Measurements from ENCODE around the gene MAP3K5.

MAP3K5 gene

DNA sequence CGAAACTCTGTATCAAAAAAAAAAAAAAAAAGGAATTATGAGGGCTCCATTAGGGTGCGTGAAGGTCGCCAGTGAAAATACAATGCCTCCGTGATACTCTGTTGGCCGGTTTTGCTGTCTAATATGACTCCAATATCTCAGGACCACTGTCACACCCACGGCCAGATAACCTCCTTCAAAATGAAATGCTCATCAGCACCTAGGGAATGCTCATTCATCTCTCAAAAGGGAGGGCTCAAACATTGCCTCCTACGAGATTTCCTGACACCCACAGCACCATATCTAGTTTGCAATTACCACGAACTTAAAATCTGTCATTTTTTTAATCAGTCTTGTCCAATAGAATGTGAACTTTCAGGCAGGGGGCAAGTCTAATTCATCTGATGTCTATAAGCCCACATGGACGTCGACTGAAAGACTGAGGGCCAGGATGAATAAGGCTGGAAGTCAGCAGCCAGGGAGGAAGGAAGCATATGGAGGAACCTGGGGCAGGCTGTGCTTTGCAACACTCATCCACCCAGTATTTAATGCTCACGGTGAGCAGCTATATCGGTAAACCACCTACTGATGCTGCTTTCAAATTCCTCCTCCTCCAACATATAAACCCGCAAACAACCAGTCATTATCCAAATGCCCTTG is 42.8 kb downstream of the MAP3K5 start:
- DNase-seq (ENCODE audit: low read depth) = no peak

DNA sequence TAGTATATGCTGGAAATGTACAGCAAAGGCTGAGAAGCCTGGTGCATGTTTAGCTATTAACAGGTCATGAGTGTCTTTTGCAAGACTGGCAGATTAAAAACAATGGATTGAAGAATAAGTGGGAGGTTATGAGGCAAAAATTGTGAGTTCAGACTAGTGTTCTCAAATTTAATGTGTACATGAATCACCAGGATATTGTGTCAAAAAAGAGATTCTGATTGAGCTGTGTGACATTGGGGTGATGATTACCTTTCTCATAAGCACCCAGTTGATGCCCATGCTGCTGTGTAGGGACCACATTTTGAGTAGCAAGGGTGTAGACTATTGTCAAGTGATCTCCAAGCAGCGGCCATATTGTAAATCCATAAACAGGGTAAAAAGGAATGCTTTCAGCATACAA is 44.8 kb downstream of the MAP3K5 start:
- no peak for DNase-seq (ENCODE audit: low read depth)

DNA sequence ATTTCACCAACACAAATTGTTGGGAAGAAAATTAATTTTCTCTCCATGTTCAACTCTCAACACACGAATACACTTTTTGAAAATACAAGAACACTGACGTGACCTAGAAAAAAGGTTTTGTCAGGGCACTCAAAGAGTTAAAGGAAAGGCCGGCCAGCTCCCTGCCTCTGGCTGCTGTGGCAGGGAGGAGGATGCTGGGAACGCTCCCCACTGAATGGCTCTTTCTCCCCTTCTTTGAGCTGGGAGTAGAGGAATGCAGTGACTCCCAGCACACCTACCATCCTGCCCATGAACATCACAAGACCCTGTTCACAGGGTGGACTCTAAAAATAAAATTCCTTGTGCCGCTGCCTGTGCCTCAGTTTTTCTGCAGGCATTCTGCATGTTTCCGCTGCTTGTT is 47.0 kb downstream of the MAP3K5 start:
- no peak for DNase-seq (ENCODE audit: low read depth)

- no peak for DNase-seq (ENCODE audit: low read depth)
Observed at GRCh38 chr6:136744889-136745288, 47.4 kb downstream of the MAP3K5 start.

GRCh38 chr6:136742125-136742524 is 50.2 kb downstream of the MAP3K5 start:
- DNase-seq (ENCODE audit: low read depth) = no peak

- DNase-seq (ENCODE audit: low read depth) = no peak
Observed at GRCh38 chr6:136740050-136740974, 52.0 kb downstream of the MAP3K5 start.

DNA sequence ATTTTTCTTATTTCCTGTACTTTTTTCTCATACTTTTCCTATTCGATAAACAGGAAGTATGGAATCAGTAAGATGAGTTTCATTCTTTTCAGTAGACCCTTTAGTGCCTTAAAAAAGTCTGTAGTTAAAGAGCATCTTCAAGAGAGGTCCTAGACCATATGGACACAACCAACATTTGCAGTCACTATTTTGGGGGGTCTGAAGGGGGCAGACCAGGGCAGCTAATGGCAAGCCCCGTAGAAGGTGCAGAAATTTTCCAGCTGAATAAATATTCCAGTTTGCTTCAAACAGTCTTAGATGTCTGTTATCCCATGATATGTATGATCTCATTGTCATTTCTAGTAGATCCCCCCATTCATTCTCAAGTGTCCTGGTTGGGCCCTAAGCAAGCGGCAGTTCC is 52.8 kb downstream of the MAP3K5 start:
- DNase-seq (ENCODE audit: low read depth) = no peak

DNA sequence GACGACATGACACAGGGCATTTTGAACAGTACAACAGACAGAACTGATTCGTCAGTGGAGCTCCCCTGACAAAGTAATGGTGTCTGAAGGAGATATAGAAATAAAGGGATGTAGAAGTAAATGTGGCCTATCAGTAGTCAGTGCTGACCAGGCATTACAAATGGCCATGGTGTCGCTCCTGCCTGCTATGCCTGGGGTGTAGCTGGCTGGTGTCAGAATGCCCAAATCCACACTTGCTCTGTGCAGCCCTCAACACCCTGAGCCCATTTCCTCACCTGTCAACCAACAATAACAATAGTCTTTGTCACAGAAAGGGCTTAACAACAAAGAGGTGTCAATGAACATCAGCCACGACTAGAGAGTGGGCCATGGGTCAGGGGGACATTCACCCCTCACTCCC is 53.2 kb downstream of the MAP3K5 start:
- no peak for DNase-seq (ENCODE audit: low read depth)

- DNase-seq (ENCODE audit: low read depth) = no peak
Observed at GRCh38 chr6:136738692-136739057, 53.6 kb downstream of the MAP3K5 start.

DNA sequence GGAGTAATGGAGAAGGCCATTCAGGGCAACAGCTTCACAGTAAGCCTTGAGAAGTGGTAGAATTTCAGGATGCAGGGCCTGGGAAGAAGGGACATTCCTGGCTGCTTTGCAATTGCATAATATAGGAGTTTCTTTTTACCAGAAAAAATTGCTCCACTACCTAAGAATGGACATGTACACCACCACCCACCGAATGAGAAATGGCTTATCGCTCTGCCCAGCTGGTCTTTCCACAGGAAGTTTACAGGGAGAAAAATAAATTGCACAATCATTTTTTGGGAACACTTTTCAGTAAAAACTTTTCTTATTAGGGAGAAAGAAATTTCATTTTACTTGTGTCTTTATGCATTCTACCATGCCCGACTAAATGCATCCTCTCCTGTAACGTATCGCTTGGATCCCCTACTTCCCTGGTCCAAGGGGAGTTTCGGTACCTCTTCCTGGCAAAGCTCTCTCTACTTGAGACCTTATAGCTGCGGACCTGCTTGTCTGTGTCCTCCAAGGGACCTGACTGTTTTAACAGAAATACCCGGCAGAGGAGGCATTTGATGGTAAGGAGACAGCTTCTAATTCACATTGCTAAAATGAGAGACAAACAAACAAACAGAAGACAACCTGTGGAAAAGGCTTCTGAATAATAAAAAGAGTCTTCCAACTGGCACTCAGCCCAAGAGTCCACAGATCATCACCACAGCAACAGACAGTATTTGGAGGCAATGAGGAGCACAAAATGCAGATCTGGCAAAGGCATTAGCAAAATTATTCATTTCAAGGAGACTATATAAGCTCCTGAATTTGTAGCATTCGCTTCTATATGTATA is 54.2 kb downstream of the MAP3K5 start:
- no peak for DNase-seq (ENCODE audit: low read depth)

DNA sequence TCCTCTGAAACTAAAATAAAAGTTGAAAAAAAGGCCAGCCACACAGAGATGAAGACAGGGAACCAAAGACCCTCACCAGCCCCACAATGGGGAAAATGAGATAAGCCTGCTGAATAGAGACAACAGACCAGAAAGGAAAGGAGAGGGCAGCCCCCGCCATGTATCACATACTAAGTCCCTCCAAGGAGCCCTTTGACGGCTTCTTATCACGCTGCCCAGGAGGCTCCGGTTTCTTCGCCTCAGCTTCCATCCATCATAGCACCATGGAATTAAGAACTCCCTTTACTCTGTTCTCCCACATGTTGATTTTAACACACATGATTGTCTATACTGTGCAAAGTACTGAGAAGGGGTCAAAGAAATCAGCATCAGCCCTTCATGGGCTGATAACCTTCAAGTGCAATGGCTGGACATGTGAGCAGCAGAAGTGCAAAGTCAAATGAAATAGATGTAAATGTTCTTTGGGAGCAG is 54.9 kb downstream of the MAP3K5 start:
- no peak for DNase-seq (ENCODE audit: low read depth)

- no peak for DNase-seq (ENCODE audit: low read depth)
Observed at GRCh38 chr6:136736281-136736960, 55.9 kb downstream of the MAP3K5 start.

GRCh38 chr6:136734977-136735376 is 57.3 kb downstream of the MAP3K5 start:
- DNase-seq (ENCODE audit: low read depth) = no peak

DNA sequence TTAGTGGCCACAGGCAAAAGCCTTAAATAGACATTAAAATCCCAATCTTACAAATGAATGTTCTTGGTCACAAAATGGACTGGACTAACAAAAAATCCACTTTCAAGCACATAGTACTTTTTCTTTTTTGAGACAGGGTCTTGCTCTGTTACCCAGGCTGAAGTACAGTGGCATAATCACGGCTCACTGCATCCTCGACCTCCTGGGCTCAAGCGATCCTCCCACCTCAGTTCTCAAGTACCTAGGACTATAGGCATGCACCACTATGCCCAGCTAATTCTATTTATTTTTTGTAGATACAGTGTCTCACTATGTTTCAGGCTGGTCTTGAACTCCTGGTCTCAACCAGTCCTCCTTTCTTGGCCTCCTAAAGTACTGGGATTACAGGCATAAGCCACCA is 59.4 kb downstream of the MAP3K5 start:
- no peak for DNase-seq (ENCODE audit: low read depth)

DNA sequence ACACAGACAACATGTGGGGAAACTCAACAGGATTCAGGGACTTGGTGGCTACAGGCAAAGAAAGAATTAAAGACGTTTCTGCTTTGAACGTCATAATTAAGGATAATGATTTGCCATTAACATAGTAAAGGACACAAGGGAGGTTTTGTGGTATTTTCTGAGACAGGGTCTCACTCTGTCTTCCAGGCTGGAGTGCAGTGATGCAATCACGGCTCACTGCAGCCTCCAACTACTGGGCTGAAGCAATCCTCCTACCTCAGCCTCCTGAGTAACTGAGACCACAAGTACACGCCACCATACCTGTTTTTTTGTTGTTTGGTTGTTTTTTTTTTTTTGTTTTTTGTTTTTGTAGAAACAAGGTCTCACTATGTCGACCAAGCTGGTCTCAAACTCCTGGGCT is 62.4 kb downstream of the MAP3K5 start:
- no peak for DNase-seq (ENCODE audit: low read depth)

GRCh38 chr6:136728976-136729515 is 63.2 kb downstream of the MAP3K5 start:
- no peak for DNase-seq (ENCODE audit: low read depth)

- DNase-seq (ENCODE audit: low read depth) = no peak
Observed at GRCh38 chr6:136728033-136728939, 64.0 kb downstream of the MAP3K5 start.

DNA sequence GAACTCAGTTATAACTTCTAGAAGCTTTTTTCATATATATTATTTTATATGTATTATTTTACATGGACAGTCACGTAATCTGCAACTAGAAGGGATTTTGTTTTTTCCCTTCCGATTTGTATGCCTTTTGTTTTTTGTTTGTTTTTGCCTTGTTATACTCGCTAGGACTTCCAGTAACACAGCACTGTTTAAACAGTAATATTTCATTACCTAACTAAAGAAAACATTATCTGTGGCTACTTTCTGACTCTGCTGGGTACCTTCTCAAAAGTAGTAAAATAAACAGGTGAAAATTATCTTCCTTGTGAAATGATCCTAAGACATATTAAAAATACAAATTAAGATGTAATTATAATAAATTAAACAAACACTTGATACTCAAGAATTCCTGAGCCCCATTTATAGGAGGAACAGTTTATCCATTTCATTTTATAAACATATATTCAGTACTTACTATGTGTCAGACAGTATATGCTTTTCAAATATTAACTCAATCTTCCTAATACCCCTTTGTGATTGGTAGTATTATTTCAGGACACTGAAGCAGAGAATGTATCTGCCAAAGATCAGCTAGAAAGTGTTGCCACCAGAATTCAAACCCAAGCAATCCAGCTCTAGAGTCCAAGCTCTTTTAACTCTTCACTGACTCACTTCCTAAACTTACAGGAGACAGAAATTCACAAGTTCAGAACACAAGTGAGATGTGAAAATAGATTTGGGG is 65.3 kb downstream of the MAP3K5 start:
- DNase-seq (ENCODE audit: low read depth) = no peak

DNA sequence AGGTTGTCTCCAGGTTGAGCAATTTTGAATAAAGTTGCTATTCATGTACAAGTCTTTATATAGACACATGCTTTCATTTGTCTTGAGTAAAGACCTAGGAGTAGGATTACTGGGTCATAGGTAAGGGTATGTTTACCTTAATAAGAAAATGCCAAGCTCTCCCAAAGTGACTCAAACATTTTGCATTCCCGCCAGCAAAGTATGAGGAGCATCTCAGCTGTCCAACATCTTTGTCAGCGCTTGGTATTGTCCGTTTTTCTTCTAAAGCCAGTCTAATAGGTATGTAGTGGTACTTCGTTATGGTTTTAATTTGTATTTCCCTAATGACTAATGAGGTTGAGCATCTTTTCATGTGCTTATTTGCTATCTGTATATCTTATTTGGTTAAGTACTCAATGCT is 67.2 kb downstream of the MAP3K5 start:
- no peak for DNase-seq (ENCODE audit: low read depth)

DNA sequence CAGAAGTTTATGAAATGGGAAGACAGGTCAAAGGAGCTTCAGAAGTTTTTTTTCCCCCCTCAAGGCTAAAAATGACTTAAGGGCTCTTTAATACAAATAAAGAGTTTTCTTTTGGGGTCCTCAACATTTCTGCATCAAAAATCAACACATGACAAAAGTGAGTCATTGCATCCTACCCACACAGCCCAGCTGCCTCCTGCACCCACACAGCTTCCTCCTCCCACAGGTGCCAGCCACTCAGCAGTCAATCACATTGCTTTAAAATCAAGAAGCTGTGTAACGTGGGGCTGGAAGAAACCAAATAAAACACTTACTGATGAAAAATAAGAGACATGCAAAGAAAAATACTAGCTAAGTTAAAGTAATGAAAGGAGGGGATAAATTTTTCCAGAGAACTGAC is 68.5 kb downstream of the MAP3K5 start:
- no peak for DNase-seq (ENCODE audit: low read depth)
